HuH-7 (cell line): ENCODE measurements around the gene CACNA2D3.

ENCODE experiments used
- DNase-seq: peaks from one replicate; pipeline ENCODE4 v3.0.0; 2011; ENCODE audit warnings: low spot score

The CACNA2D3 gene

DNA sequence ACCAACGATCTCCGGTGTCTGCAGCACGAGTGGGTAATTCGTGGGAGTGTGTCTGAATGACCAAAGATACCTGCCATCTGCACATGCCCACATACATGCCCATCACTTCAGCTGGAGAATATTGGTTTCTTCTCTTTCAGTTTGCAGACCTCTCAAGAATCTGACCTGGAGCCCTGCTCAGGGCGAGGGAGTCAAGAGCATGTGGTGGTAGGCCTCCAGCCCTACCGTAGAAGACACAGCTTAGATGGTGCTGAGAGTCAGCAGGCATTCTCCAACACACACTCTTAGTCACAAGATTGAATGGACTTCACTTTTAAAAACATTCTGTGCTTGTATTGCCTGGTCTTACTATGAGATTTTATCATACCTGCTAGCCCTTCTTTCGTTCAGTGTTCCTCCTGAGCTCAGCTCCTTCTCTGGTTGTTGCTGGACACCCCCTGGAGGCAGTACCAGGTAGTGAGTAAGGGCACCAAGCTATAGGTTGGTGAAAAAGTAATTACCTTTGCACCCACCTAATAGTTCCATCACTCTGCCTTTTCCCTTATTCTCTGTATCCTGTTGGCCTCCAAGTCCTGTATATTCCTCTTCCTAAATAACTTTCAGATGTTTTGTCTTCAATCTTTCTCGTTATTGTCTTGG, 252.0 kb downstream of the CACNA2D3 start:
- DNase-seq = peak; percentile 1

DNA sequence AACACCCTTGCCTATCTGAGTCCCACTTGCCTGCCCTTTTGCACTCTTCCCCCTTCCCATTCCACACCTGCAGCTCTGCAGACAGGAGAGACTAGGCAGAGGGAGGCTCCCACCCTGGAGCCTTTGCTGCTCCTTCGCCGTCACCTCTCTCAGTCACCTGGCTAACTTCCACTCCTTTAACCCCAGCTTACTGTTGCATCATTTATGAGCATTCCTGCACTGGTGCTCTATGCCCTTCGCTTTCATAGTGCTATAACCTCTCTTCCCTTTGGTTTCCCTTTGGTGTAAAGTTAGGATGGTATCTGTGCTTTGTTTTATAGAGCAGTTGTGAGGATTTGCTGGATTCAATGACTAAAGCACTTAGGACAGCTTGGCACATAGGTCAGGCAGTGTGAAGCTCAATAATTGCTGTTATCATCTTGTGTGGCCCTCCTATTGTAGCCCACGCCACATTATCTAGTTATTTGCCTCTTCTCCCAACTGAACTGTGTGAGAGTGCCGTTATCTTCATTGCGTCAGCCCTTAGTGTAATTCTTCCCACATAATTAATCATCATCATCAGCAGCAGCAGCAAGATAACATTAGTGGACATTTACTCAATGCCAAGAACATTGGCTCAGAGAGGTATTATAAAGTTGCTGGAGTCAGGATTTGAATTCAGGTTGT, 253.9 kb downstream of the CACNA2D3 start:
- DNase-seq = no peak

DNA sequence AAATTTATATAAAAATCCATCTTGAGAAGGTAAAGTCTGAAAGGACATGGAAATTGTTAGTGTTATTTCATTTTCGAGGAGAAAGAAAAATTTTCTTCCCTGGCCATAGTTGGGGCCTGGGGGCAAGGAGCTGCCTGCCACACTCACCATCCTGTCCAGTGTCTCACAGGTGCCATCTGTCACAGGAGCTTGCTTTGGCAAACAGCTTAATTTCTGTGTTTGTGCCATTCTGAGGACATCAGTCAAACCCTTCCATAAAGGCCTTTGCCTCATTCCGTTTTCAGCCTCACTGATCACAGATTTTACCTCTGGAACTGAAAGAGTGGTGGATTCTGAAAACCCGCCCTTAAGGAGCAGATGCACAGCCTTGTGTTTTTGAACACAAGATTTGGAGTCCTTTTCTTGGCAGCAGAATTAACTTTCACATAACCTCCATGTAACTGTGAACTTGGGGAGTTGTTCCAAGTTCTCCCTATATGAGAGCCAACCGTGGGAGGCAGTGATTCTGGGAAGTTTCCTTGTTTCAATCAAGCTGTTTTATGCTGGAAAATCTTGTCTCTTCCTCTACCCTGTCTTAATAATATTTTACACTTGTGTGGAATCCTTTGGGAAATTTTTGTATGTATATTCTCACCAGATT, 254.7 kb downstream of the CACNA2D3 start:
- no peak for DNase-seq

DNA sequence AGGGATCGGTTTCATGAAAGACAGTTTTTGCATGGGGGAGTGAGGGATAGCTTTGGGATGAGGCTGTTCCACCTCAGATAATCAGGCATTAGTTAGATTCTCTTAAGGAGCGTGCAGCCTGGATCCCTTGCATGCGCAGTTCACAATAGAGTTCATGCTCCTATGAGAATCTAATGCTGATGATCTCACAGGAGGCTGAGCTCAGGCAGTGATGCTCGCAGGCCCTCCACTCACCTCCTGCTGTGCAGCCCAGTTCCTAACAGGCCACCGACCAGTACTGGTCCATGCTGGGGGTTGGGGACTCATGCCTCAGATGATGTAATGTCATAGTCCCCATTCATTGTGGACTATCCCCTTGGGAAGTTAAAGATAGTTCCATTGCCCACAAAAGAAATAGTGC, 255.8 kb downstream of the CACNA2D3 start:
- no peak for DNase-seq

DNA sequence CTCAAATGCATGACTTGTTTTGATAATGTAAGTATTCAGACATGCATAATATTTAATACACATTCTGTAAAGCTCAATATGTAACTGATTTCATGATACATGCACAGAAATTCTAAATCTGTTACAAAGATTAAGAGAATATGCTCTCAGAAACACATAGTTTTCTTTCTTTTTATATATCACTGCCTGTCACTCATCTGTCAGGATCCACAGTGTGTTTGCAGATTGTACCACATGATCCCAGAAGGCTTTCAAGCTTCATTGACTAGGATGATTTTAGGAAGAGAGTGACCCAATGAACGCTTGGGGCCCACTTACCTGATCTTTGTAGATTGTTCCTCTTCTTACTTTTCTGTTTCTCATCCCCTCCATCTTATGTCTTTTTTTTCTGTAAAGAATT, 261.9 kb downstream of the CACNA2D3 start:
- no peak for DNase-seq

DNA sequence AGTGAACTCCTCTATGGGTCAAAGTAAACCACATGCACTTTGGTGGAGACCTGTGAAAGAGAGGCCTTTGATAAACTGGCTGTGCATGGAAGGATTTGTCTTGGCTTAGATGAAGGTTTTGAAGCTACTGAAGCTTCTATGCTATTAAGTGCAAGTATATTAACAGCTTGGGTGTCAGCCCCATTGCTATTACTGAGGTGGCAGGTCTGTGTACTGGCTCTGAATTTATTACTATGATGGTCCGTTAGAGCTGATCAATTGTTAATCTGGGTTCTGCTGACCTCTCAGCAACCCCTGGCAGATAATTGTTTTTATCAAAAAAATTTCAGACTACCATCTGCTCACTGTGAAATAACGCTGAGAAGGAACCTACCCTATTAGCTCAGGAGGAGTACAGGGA, 268.2 kb downstream of the CACNA2D3 start:
- no peak for DNase-seq

DNA sequence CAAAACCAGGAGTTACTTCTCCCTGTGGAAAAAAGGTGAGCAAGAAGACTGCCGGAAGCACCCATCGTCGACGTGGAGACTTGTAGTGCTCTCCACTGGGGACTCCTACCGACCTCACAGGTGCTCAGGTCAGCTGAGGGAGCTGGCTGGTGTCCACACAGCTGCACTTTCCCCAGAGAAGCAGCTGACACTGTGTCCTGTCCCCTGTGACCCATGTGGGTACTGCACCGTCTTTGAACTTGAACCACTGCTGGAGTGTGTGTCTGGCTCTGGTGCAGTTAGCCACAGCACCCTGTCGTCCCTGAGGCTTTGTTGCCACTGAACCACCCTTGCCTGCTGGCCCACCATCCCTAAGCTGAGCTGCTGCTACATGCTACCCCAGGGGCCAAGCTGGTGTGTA, 270.8 kb downstream of the CACNA2D3 start:
- no peak for DNase-seq

DNA sequence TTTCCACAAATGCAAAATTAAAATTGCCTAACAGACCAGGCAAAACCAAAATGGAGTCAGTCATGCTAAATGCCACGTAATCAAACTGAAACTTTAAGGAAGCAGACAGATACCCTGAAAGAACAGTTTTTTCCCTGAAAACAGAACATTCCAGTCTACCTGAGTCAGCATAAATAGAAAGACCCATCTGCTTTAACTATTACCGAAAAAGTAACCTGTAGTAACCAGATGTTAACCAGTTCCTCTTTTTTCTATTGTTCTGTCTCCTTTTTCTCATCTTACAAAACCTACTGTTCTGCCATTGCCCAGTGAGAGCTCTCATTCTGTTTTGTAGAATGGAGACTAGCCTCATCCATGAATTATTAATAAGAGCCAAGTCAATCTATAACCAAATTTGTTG, 286.0 kb downstream of the CACNA2D3 start:
- DNase-seq = no peak

DNA sequence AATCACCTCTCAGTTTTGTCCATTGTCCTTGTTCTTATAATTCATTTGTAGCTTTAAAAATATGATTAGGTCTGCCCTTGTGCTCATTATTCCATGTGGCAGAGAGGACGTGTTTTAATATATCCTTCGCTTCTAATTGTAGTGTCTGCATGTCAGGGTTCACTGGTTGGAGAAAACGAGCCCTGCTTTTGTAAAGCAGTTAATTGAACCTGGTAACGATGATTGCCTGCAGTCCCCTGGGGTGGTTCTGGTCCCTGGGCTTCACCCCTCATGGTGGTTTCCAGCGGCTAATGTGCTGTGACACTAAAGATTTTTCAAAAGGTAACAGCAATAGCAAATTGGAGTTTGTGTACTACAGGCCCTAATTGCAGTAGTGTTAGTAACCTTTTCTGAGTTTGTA, 299.6 kb downstream of the CACNA2D3 start:
- no peak for DNase-seq

DNA sequence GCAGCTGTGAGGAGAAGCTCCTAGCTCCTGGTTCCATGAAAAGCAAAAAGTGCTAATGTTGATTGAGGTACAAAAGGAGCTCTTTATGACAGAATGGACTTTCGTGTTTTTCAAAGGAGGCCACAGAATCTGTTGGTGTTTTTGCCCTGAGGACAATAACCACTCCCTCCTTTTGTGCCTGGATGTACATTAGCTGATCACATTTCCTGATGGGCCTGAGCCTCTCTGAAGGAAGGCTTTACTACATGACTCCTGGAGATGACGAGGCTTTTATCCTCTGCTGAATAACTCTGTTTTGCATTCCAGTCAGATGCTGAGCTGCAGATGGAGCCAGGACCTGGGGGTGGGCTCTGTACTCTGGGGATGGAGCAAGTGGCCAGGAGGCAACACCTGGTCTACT, 301.9 kb downstream of the CACNA2D3 start:
- no peak for DNase-seq

DNA sequence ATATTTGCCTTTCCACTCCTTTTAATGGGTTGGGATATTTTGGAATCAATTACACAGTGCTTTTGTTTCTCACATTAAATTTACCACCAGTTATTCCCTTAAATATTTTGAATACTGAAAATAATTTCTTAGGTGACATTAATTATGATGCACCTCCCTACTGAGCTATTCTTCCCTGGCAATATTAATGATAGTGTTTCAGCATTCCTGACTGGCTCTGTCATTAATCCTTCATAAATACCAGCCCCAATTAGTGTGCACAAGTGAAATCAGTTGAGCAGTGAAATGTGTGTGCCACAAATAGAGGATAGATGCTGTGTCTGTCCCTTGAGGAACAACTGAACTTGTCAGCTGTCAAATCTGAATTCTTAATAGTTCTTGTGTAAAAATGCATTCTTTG, 304.0 kb downstream of the CACNA2D3 start:
- no peak for DNase-seq

DNA sequence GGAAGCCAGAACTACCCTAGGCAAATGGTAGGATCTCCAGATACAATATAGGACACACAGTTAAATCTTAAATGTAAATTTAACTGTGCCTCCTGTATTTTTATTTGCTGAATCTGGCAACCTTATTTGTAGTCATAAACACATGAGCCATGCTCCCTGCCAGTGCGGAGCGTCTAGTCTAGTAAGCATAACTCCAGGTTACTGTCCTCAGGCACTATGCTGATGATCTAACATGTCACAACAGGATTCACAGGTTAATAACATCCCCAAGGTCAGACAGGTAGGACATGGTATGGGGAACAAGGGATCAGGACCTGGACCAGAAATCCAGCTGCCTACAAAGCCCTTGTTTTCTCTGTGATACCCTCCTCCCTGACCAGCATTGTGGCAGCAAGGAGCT, 305.1 kb downstream of the CACNA2D3 start:
- no peak for DNase-seq

DNA sequence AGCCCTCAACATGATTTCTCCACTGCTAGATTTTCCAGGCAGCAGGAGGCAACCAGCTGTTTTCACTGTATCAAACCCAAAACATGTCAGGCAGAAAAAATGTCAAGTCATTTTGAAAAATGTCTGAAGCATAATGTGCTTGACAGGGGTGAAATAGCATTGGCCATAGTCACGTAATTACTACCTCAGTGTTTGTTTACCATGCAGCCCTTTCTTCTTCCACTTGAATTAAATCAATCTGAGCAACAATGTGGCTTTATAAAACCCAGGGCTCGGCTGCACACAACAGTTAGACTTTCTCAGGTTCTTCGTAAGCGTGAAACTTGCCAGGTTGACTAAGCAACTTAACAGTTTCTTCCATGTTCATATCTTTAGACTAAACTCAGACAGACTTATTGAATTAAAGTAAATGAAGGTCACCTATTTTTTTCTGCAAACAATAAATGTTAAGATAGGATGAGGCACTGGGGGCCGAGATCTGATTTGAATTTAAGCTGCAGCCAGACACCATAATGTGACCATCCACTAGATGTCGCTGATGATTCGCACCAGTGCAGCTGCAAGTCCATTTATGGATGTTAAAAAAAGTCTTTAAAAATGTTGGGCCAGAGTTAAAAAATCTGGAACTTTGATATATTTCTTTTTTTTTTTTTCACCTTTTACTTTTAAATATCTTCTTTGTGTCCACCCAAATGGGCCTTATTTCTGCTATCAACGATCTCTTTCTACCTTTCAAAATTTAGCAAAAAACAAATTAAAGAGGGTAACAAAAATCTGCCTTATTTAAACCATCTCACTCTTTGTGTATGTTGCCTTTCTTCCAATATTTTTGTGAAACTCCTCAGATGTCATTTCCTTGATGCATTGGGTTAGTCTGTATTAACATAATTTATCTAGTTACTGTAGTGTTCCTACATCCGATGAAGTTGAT, 305.9 kb downstream of the CACNA2D3 start:
- peak; percentile 8 for DNase-seq

DNA sequence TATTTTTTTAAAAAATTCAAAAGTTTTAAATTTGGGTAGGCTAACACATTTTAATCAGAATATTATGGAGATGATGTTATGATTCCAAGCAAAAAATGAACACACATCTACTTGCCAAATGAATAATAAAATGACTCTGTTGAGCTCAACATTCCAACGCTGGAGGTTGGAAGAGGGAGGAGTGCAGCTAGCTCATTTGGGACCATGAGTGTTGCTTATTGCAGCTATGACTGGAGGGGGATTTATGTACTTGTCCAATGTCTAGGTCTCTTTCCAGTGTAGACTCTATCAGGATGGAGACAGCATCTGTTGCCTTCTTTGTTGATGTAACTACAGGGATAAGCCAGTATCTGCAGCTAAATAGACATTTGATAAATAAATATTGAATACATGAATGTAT, 310.6 kb downstream of the CACNA2D3 start:
- no peak for DNase-seq

DNA sequence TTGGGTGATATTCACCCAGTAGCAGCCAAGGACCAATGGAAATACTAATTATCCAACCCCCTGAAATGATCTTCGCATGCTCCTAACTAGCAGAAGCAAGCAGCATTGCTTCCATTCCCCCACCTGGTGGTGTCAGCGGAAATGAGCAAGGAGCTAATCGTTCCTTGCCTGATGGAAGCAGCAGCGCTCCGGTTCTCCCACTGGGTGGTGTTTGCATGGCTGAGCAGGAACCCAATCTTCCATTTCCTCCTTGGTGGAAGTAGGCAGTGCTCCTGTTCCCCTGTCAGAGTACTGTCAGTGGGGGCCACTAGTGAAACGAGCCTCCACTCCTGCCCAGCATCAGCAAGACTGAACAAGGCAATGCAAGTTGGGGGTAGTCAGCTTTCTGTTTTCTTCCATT, 311.5 kb downstream of the CACNA2D3 start:
- DNase-seq = peak; percentile 4

DNA sequence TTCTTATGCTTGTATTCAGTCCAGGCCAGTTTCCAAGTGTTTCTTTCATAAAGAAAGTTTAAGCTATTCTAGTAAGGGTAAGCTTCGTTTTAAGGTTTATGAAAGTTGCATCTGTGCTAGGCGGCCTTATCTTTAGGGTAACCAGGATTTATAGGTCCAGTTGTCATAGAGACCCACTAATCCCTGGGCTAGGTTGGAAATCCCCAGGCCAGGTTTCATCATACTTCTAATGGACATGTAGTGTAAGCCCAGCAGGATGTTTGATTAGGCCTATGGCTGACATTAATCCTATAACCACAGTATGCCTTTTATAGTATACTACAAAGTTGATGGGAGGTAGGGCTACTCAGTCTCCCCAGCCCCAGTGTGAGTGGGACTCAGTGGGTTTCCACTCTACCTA, 312.4 kb downstream of the CACNA2D3 start:
- DNase-seq = no peak

DNA sequence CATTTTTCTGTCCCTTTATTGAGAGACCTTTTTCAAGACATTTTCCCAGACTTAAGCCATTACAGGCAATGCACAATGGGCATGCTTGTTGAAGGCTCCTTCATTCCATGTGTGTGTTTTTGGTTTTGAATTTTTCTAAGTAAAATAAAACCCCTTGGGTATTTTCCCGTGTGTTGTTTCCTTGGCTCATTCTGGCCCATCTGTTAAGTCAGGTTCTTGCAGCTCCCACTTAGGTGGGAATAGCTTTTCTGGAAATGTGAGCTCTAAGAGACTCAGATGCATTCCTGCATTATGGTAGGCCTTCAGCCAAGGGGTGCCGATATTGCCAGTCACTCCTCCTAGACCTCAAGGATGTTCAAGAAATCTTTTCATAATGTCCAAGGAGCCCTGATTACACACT, 314.9 kb downstream of the CACNA2D3 start:
- no peak for DNase-seq

DNA sequence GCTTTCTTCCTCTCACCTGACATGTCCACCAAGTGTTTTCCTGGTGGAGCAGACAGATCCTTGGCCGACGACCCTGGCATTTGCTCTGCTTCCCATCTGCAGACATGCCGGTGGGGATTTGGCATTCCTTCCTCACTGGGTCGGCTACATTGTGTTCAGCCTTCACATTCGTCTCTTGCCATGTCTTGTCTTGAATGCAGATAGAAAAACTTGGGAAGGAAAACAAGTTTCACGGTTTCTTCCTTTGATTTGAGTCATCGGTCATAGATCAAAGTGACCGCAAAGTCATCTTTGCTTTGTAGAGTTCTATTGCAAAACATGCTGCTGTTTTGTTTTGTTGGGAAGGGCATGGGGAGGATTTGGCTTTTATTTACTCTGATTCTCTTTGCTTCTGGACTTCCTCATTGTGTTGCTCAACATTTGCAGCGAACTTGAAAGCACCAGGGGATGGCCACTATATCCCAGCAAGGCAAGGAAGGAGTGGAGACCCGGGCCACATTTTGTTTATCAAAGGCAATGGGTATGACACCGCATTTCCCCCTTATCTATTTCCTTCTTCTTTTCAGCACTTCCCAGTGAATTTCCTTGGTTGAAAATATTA, 321.3 kb downstream of the CACNA2D3 start:
- DNase-seq = no peak

DNA sequence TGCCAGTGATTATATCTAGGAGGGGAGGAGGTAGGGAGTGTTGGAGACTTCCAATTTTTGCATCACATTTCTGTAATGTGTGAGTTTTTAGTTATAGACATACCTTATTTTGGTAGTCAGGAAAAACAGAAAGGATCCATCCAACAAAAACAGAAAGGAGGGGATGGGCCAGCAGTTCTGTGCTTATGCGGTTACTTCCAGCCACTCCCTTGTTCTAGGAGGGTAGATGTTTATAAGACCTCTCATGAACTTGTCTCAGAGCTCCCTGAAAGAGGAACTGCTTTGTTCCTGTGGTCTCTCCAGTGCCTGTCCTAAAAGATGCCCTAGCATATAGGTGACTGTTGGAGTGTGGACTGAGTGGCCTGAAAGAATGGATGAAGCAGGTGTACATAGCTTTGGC, 323.3 kb downstream of the CACNA2D3 start:
- DNase-seq = no peak

DNA sequence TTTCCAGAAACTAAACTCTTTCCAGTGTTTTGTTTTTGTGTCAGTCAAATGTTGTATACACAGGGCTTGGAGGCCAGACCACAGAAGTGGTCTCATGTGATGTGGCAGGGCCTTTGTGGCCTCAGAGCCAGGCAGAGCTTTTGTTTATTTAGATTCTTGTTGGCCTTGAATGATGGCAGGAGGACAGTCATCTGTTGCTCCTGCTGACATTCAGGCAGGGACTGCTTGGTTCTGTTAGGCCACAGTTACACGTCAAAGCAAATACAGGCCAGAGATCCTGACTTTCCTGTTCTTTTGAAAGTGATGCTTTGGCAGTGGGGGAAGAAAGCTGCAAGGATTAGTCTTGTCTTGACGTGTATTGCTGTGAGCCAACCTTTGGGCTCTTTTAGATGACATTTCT, 325.1 kb downstream of the CACNA2D3 start:
- DNase-seq = no peak

DNA sequence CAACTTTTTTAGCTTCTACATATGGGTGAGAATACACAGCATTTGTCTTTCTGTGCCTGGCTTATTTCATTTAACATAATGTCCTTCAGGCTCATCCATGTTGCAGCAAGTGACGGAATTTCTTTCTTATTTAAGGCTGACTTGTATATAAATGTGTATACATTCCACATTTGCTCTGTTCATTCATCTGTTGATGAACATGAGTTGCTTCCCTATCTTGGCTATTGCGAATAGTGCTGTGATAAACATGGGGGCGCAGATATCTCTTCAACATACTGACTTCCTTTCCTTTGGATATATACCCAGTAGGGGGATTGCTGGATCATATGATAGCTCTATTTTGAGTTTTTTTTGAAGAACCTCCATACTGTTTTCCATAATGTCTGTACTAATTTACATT, 332.5 kb downstream of the CACNA2D3 start:
- no peak for DNase-seq

DNA sequence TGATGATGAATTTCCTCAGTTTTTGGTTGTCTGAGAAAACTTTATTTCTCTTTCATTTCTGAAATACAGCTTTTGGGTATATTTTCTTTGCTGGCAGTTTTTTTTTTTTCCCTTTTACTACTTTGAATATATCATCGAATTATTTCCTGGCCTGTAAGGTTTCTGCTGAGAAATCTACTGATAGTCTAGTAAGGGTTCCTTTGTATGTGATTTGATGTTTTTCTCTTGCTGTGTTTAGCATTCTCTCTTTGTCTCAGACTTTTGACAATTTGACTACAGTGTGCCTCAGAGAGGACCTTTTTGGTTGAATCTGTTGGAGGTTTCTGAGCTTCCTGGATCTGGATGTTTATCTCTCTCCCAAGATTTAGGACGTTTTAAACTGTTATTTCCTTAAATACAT, 336.0 kb downstream of the CACNA2D3 start:
- no peak for DNase-seq
